ENCODE results near the gene ADAMTS3. TPM values are rescaled to one million over a fixed set of nuclear protein-coding genes. Genes with fewer than 3 reads are reported as not detected.

ADAMTS3 gene
- total RNA-seq, 2 donors from 2014 or later = 1.2 to 2.8 TPM

GRCh38 chr4:72374159-72374558, 194.9 kb downstream of the ADAMTS3 start:
- Histone ChIP-seq H3K27me3 (no peaks in the 10 kb centered on the region), H3K4me1 (peaks cover 0 to 4% of the 10 kb centered on the region in 2 donors), H3K27ac (no peak overlapping the region), H3K4me3 (no peak overlapping the region), H3K36me3 (no peaks in the 10 kb centered on the region), H3K9me3 (no peaks in the 10 kb centered on the region)
- TF ChIP-seq, protein P1, sequence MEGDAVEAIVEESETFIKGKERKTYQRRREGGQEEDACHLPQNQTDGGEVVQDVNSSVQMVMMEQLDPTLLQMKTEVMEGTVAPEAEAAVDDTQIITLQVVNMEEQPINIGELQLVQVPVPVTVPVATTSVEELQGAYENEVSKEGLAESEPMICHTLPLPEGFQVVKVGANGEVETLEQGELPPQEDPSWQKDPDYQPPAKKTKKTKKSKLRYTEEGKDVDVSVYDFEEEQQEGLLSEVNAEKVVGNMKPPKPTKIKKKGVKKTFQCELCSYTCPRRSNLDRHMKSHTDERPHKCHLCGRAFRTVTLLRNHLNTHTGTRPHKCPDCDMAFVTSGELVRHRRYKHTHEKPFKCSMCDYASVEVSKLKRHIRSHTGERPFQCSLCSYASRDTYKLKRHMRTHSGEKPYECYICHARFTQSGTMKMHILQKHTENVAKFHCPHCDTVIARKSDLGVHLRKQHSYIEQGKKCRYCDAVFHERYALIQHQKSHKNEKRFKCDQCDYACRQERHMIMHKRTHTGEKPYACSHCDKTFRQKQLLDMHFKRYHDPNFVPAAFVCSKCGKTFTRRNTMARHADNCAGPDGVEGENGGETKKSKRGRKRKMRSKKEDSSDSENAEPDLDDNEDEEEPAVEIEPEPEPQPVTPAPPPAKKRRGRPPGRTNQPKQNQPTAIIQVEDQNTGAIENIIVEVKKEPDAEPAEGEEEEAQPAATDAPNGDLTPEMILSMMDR (IDR thresholded peaks at IDR 0.05) = no peak
- no peak for DNase-seq (ENCODE audit: low spot score)

GRCh38 chr4:72366601-72367000, 202.4 kb downstream of the ADAMTS3 start:
- Histone ChIP-seq H3K27me3 (no peaks in the 10 kb centered on the region), H3K4me3 (no peak overlapping the region), H3K27ac (no peak overlapping the region), H3K4me1 (no peaks in the 10 kb centered on the region), H3K36me3 (no peaks in the 10 kb centered on the region), H3K9me3 (no peaks in the 10 kb centered on the region)
- no peak for DNase-seq (ENCODE audit: low spot score)
- TF ChIP-seq, protein P1 (IDR thresholded peaks at IDR 0.05) = no peak

- no peaks in the 10 kb centered on the region for H3K36me3 ChIP-seq
- TF ChIP-seq, protein P1 (IDR thresholded peaks at IDR 0.05) = no peak
- H3K27me3 ChIP-seq = no peaks in the 10 kb centered on the region
- no peak for DNase-seq (ENCODE audit: low spot score)
- no peaks in the 10 kb centered on the region for H3K4me1 ChIP-seq
- H3K9me3 ChIP-seq = no peaks in the 10 kb centered on the region
- H3K4me3 ChIP-seq = no peak overlapping the region
- H3K27ac ChIP-seq = no peak overlapping the region
Observed at GRCh38 chr4:72365981-72366380, 203.0 kb downstream of the ADAMTS3 start.

DNA sequence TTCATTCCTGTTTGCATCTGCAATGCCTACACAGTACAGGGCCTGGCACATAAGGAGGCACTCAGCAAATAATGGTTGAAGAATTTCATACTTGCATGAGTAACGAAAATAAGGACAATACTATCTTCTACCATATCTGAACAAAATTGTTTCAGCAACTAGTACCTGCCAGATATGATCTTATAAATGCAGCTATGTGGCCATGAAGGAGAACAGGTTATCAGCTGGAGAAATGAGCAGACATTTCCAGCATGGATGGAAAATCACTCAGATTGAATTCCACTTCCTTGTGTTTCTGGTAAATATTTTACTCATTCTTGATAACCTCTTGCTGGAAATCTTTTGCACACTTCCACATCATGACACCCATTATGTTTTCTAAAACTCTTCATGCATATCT, 204.0 kb downstream of the ADAMTS3 start:
- TF ChIP-seq, protein P1 (IDR thresholded peaks at IDR 0.05) = no peak
- Histone ChIP-seq H3K4me3 (no peak overlapping the region), H3K36me3 (no peaks in the 10 kb centered on the region), H3K27ac (no peak overlapping the region), H3K27me3 (no peaks in the 10 kb centered on the region), H3K4me1 (no peaks in the 10 kb centered on the region), H3K9me3 (no peaks in the 10 kb centered on the region)
- no peak for DNase-seq (ENCODE audit: low spot score)

DNA sequence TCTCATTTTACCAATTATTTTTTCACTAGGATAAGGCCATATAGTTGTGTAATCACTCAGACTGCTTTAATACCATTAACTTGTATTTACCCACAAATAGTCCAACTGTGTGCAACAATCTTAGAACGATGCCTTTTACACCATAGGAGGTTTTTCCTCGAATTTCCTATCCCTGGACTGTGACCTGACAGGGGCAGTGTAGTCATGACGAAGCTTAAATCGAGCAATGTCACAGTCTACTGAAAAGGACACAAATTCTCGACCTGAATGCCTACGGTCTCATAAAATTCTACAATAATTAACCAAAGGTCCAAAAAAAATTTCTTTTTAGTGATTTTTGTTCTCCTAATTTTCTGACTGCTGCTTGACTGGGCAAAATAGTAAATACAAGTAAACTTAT, 208.9 kb downstream of the ADAMTS3 start:
- no peaks in the 10 kb centered on the region for H3K4me1 ChIP-seq
- H3K9me3 ChIP-seq = no peaks in the 10 kb centered on the region
- H3K27me3 ChIP-seq = no peaks in the 10 kb centered on the region
- H3K27ac ChIP-seq = no peak overlapping the region
- DNase-seq (ENCODE audit: low spot score) = no peak
- TF ChIP-seq, protein P1 (IDR thresholded peaks at IDR 0.05) = no peak
- H3K4me3 ChIP-seq = no peak overlapping the region
- no peaks in the 10 kb centered on the region for H3K36me3 ChIP-seq

DNA sequence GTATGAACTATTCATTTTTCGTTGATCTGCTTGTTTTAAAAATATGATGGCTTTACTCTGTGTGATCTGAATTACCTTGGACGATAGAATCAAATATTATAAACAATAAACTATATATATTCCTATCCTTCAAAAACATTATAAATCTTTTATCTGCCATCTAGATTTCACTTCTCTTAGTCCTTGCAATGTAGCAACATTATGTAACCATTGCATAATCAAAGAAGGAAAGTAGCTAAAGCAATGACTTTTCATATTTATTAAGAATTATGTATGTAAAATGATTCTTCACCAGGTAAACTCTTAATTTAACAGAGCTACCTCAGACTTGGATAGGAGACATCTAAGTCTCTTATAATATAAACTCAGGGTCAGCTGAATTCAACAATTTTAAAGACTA, 210.5 kb downstream of the ADAMTS3 start:
- DNase-seq (ENCODE audit: low spot score) = no peak
- H3K27ac ChIP-seq = no peak overlapping the region
- no peaks in the 10 kb centered on the region for H3K27me3 ChIP-seq
- H3K4me3 ChIP-seq = no peak overlapping the region
- H3K4me1 ChIP-seq = no peaks in the 10 kb centered on the region
- TF ChIP-seq, protein P1 (IDR thresholded peaks at IDR 0.05) = no peak
- H3K9me3 ChIP-seq = no peaks in the 10 kb centered on the region
- H3K36me3 ChIP-seq = no peaks in the 10 kb centered on the region

All from right atrium auricular region (tissue), 2 donors.